Measurements from ENCODE around the gene PRKCG. TPM values are rescaled to one million over a fixed set of nuclear protein-coding genes. Genes with fewer than 3 reads are reported as not detected.
A peak's percentile ranks its signal among the peaks of the same experiment; 100 is the strongest.
"Not testable (repeated sequence)": the region's sequence is repeated elsewhere in the genome, so short reads cannot be mapped to it uniquely, and the experiment has no call there.

The PRKCG gene
- total RNA-seq, 2 experiments from 2014 or later: 0.35 TPM; not detected in 1

DNA sequence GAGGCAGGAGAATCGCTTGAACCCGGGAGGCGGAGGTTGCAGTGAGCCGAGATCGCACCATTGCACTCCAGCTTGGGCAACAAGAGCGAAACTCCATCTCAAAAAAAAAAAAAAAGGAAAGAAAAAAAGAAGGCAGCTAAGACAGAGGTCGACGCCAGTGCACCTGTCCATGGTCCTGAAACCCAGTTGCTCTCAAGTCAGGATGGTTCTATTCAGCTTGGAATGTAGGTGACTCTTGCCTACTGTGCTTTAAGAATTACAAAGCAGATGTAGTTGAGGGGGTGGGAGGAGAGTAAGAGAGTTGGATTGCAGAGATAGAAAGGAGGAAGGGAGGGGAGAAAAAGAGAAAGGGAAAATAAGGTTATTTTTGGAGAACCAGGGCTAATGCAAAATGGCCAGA lies 45.7 kb downstream of the PRKCG start:
- Mint-ChIP-seq H3K9me3 (peaks cover 5% of the 10 kb centered on the region), H3K27me3 (peaks cover 3% of the 10 kb centered on the region), H3K36me3 (no peaks in the 10 kb centered on the region), H3K4me3 (no peak overlapping the region), H3K4me1 (no peaks in the 10 kb centered on the region), H3K27ac (no peak overlapping the region)
- DNase-seq: no peak

DNA sequence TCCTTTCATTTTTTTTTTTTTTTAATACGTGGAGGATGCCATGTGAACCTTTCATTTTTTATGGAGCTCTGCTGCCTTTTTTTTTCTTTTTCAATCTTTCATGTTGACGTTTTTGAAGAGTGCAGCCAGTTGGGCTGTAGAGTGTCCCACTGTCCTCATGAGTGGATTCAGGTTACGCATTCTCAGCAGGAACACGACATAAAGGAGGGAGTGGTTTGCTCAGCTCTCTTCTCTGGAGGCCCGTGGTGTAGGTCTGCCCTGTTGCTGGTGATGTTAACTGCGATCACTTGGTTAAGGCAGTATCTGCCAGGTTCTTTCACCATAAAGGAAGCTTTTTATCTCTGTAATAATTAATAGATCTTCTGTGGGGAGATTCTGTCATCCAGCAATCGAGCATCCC lies 54.0 kb downstream of the PRKCG start:
- Mint-ChIP-seq H3K27ac (no peak overlapping the region), H3K4me3 (no peak overlapping the region), H3K36me3 (no peaks in the 10 kb centered on the region), H3K27me3 (peaks cover 23% of the 10 kb centered on the region), H3K9me3 (no peaks in the 10 kb centered on the region), H3K4me1 (no peaks in the 10 kb centered on the region)
- no peak for DNase-seq

DNA sequence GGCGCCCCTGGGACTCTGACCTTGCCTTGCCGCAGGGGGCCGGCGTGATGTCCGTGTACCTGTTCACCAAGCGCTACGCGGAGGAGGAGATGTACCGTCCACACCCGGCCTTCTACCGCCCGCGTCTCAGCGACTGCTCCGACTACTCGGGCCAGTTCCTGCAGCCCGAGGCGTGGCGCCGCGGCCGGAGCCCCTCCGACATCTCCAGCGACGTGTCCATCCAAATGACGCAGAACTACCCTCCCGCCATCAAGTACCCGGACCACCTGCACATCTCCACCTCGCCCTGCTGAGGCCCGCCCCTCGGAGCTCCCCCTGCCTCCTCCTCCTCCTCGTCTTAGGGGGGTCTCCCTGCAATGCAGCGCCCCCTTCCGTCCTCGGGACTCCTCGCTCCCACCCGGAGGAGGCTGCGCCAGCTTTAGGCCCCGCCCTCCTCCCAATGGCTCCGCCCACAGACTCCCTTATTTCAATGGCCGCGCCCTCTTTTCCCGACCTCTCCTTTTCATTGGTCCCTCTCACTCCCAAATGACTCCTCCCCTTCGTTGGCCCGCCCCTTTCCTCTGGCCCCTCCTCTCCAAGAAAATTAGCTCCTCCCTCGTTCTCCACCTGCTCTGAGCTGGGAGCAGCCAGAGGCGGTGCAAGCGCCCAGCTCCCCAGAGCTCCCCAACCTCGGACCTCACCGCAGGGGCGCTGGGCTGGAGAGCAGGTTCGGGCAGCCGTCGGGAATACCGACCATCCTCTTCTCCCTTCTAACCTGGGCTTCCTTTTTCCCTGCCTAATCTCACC lies 60.2 kb downstream of the PRKCG start:
- peak; percentile 21 for DNase-seq
- no peak overlapping the region for H3K27ac Mint-ChIP-seq
- no peaks in the 10 kb centered on the region for H3K9me3 Mint-ChIP-seq
- H3K4me1 Mint-ChIP-seq: no peaks in the 10 kb centered on the region
- peaks cover 68% of the 10 kb centered on the region for H3K27me3 Mint-ChIP-seq
- peaks cover 2% of the 10 kb centered on the region for H3K36me3 Mint-ChIP-seq
- no peak overlapping the region for H3K4me3 Mint-ChIP-seq

DNA sequence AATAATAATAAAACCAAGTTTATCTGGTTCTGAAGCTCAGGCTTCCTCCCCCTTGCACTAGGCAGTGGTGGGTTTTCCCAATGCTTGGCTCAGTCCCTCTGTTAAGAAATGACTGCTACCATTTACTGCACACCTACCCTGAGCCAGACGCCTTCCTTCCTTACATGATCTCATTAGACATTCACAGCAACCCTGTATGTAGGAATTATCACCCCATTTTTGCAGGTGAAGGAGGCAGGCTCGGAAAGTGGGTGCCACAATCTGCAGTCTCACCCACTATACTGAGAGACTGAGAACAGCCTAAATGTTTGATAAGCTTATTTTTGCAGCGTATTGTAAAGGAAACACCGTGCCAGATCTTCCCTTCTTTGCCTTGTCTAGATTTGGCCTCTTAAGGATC lies 62.4 kb downstream of the PRKCG start:
- no peaks in the 10 kb centered on the region for H3K9me3 Mint-ChIP-seq
- peaks cover 67% of the 10 kb centered on the region for H3K27me3 Mint-ChIP-seq
- DNase-seq: no peak
- H3K4me1 Mint-ChIP-seq: no peaks in the 10 kb centered on the region
- H3K4me3 Mint-ChIP-seq: no peak overlapping the region
- no peak overlapping the region for H3K27ac Mint-ChIP-seq
- peaks cover 2% of the 10 kb centered on the region for H3K36me3 Mint-ChIP-seq

DNA sequence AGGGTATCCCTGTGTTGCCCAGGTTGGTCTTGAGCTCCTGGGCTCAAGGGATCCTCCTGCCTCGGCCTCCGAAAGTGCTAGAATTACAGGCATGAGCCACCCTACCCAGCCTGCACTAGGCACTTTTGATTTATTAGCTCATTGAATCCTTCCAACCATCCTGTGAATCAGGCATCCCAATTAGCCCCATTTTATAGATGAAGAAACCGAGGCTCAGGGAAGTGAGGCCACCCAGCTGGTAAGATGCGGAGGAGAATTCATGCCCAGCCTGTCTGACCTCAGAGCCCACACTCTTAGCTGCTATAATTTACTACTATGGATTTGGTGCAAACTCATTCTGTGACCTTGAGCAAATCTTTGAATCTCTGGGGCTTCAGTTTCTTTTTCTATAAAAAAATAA lies 62.9 kb downstream of the PRKCG start:
- H3K9me3 Mint-ChIP-seq: no peaks in the 10 kb centered on the region
- no peak for DNase-seq
- no peaks in the 10 kb centered on the region for H3K4me1 Mint-ChIP-seq
- H3K27ac Mint-ChIP-seq: no peak overlapping the region
- peaks cover 72% of the 10 kb centered on the region for H3K27me3 Mint-ChIP-seq
- H3K36me3 Mint-ChIP-seq: peaks cover 2% of the 10 kb centered on the region
- H3K4me3 Mint-ChIP-seq: no peak overlapping the region

DNA sequence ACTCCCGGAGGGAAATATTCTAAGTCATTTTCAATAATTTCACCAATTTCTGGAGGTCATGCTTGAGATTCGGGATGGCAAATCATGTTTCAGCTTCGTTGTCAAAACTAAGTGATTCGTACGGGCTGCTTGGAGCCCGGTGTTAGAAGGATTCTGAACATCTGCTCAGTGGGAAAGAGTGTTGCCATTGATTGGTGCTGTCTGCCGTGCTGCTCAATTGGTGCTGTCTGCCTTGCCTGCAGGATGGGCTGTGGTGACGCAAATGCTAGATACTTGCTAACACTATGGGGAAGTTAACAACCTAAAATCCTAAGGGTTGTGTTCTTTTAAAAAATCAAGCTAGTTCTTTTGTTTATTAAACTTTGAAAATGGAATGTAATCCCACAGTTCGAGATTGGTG lies 63.4 kb downstream of the PRKCG start:
- Mint-ChIP-seq H3K27me3 (peaks cover 71% of the 10 kb centered on the region), H3K4me3 (no peak overlapping the region), H3K4me1 (no peaks in the 10 kb centered on the region), H3K36me3 (peaks cover 2% of the 10 kb centered on the region), H3K9me3 (no peaks in the 10 kb centered on the region), H3K27ac (no peak overlapping the region)
- no peak for DNase-seq

DNA sequence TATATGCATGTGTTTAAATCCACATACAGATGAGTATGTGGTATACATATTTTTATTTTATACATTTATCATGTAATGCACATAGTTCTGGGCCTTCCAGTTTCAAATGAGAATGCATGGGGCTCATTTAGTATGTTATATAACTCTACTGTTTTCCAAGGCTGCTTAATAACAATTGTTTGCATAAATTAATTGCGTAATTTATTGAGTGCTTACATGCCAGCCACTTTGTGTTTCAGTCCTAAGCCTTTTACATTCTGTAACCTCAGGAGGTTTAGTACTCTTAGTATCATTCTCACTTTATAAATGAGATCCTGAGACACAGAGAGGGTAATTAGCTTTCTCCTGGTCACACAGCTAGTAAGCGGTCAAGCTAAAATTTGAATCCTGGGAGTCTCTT lies 64.0 kb downstream of the PRKCG start:
- no peak overlapping the region for H3K27ac Mint-ChIP-seq
- H3K4me1 Mint-ChIP-seq: no peaks in the 10 kb centered on the region
- no peaks in the 10 kb centered on the region for H3K9me3 Mint-ChIP-seq
- no peak for DNase-seq
- H3K27me3 Mint-ChIP-seq: peaks cover 67% of the 10 kb centered on the region
- no peak overlapping the region for H3K4me3 Mint-ChIP-seq
- peaks cover 2% of the 10 kb centered on the region for H3K36me3 Mint-ChIP-seq

DNA sequence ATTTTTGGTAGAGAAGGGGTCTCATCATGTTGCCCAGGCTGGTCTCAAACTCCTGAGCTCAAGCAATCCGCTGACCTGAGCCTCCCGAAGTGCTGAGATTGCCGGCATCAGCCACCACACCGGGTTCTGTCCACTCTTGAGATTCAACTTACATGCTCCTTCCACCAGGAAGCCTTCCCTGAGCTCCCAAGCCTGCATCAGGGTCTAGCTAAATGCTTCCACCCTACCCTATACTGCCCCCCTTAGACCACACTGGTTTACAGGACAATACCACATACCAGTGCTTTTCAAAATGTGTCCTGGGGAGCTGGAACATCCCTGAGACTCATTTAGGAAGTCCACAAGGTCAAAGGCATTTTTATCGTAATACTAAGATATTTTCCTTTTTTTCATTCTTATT lies 65.6 kb downstream of the PRKCG start:
- DNase-seq: no peak
- Mint-ChIP-seq H3K27me3 (peaks cover 62% of the 10 kb centered on the region), H3K4me1 (no peaks in the 10 kb centered on the region), H3K4me3 (no peak overlapping the region), H3K36me3 (peaks cover 1% of the 10 kb centered on the region), H3K27ac (no peak overlapping the region), H3K9me3 (no peaks in the 10 kb centered on the region)

DNA sequence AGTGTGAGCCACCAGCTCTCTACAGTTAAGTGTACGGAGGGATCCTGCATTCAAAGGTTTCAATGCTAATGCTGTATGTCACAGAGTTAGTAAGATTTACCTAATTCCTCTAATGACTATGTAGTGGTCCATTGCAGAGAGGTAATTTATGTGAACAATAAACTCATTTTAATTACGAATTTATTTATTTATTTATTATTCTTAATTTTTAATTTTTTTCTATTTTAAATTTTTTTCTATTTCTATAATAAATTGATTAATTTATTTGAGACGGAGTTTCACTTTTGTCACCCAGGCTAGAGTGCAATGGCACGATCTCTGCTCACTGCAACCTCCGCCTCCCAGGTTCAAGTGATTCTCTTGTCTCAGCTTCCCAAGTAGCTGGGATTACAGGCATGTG lies 66.6 kb downstream of the PRKCG start:
- H3K4me3 Mint-ChIP-seq, H3K4me1 Mint-ChIP-seq, H3K9me3 Mint-ChIP-seq, H3K36me3 Mint-ChIP-seq, H3K27ac Mint-ChIP-seq, DNase-seq: not testable (repeated sequence)
- H3K27me3 Mint-ChIP-seq: peaks cover 53% of the 10 kb centered on the region

DNA sequence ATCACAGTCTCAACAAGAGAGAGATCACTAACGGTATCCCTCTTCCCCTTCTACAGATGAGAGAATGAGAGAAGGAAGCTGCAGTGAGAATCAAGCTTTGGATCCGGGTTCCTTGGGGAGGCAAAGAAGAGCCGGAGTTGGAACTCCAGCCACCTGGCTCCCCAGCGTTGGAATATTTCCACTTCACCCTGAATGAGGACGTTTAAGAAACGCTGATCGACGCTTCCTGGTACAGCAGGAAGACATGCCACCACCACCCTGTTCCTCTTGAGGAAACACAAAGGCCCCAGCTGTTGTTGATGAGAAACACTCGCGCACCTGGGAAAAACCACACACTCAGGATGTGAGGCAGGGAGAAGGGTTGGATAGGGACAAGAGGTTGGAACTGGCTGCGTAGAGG lies 69.4 kb downstream of the PRKCG start:
- Mint-ChIP-seq H3K27ac (no peak overlapping the region), H3K4me3 (no peak overlapping the region), H3K36me3 (no peaks in the 10 kb centered on the region), H3K27me3 (peaks cover 43% of the 10 kb centered on the region), H3K4me1 (no peaks in the 10 kb centered on the region), H3K9me3 (no peaks in the 10 kb centered on the region)
- no peak for DNase-seq

DNA sequence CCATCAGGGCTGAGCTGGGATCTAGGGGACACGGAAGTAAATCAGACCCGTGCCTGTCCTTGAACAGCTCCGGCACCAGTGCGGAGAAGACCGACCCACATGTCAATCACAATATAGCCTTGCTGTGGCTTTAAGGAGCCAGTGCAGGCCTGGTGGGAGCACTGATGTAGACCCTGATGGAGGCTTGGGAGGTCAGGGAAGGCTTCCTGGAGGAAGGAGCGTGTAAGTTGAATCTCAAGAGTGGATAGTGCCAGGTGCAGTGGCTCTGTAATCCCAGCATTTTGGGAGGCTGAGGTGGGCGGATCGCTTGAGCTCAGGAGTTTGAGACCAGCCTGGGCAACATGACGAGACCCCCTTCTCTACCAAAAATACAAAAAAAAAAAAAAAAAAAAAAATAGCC lies 70.0 kb downstream of the PRKCG start:
- no peak overlapping the region for H3K4me3 Mint-ChIP-seq
- H3K27me3 Mint-ChIP-seq: peaks cover 46% of the 10 kb centered on the region
- no peak overlapping the region for H3K27ac Mint-ChIP-seq
- H3K9me3 Mint-ChIP-seq: no peaks in the 10 kb centered on the region
- H3K36me3 Mint-ChIP-seq: no peaks in the 10 kb centered on the region
- H3K4me1 Mint-ChIP-seq: no peaks in the 10 kb centered on the region
- DNase-seq: no peak

DNA sequence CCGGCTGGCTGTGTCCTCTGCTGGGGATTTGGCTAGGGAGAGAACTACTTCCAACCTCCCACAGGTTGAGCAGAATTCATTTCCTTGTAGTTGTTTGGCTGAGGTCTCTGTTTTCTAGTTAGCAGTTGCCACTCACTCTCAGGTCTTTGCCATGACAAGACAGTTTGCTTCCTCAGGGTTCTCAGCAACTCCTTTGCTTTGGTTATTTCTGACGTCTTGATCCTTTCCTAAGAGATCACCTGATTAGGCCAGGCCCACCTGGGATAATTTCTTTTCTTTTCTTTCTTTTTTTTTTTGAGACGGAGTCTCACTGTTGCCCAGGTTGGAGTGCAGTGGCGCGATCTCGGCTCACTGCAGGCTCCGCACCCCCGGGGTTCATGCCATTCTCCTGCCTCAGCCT lies 71.4 kb downstream of the PRKCG start:
- H3K27ac Mint-ChIP-seq: no peak overlapping the region
- no peaks in the 10 kb centered on the region for H3K36me3 Mint-ChIP-seq
- H3K27me3 Mint-ChIP-seq: peaks cover 51% of the 10 kb centered on the region

More for the DNA sequence above, 71.4 kb downstream of the PRKCG start:
- no peaks in the 10 kb centered on the region for H3K9me3 Mint-ChIP-seq
- no peak for DNase-seq
- peaks cover 3% of the 10 kb centered on the region for H3K4me1 Mint-ChIP-seq
- H3K4me3 Mint-ChIP-seq: no peak overlapping the region

Other genes with a start within 250 kb of the PRKCG start
- gene NLRP12, start 57.9 kb upstream of the PRKCG start, total RNA-seq: under 1 TPM; 0.06 TPM
- gene MYADM, start 14.3 kb upstream of the PRKCG start, total RNA-seq: 10 to 100 TPM; 30.9 to 32.1 TPM
- gene CACNG7, start 27.1 kb downstream of the PRKCG start, total RNA-seq: not detected
- not detected for gene CACNG8, start 80.7 kb downstream of the PRKCG start, total RNA-seq
- not detected for gene CACNG6, start 109.4 kb downstream of the PRKCG start, total RNA-seq
- gene VSTM1, start 181.7 kb downstream of the PRKCG start, total RNA-seq: not detected
- gene TARM1, start 199.2 kb downstream of the PRKCG start, total RNA-seq: not detected
- gene OSCAR, start 218.6 kb downstream of the PRKCG start, total RNA-seq: under 1 TPM; 0.37 to 0.38 TPM
- gene NDUFA3, start 220.7 kb downstream of the PRKCG start, total RNA-seq: 10 to 100 TPM; 93.6 to 97.9 TPM
- gene TFPT, start 233.5 kb downstream of the PRKCG start, total RNA-seq: 10 to 100 TPM; 33.3 to 38.5 TPM
- gene PRPF31, start 233.6 kb downstream of the PRKCG start, total RNA-seq: 100 to 1,000 TPM; 120 to 124 TPM

Data from activated naive CD8-positive, alpha-beta T cell treated with anti-CD3 and anti-CD28 coated beads for 36 hours (primary cell).